ENCODE measurements around the gene MPC2.

DNA sequence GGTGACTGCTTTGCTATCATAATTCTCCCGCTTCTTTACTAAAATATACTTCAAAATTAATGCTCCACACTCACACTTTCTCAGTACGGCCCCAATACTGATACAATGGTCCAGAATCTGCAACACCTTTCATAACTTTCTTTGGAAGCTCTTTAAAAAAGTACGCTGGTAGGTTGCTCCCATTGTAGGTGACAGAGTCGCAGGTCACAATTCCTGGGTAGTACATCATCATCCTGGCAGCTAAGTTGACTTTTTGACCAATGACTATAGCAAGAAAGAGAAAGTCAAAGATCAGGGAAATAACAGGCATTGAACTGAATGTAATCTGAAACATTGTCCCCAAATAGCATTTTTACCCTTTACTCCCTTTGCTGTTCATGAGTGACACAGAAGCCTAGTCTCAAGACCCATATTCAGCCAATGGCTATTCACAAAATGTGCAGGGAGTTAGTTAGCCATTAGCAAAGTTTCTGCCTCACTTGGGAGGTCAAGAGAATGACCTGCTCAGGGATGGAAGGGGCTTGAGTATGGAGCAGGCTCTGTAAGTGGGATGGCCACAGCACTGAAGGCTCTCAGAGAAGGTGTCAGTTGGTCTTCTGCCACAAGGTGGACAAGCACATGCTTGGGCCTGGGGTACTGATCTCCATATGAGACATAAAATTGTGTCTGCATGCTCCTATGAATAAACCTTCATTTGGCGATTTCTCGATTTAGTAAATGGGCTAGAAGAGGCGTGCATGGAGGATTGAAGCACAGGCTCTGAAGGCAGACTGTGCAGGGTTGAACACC is 58.3 kb downstream of the MPC2 start:
- TF ChIP-seq POLR2A (IDR thresholded peaks at IDR 0.05; ENCODE audit: low read length) (no peak), GATA1 (IDR thresholded peaks at IDR 0.05; ENCODE audit: low read depth, low read length) (no peak)
